ENCODE data around the gene ANXA1.
"Not testable (repeated sequence)": the region's sequence is repeated elsewhere in the genome, so short reads cannot be mapped to it uniquely, and the experiment has no call there.

The ANXA1 gene

GRCh38 chr9:73170185-73170957 lies 18.7 kb downstream of the ANXA1 start:
- no peak for DNase-seq

- no peak for DNase-seq
Measured at GRCh38 chr9:73172901-73173215, 21.2 kb downstream of the ANXA1 start.

GRCh38 chr9:73173557-73174329 lies 22.1 kb downstream of the ANXA1 start:
- no peak for DNase-seq

- DNase-seq = no peak
Measured at GRCh38 chr9:73174330-73174980, 22.8 kb downstream of the ANXA1 start.

- no peak for DNase-seq
Measured at GRCh38 chr9:73176450-73176875, 24.8 kb downstream of the ANXA1 start.

GRCh38 chr9:73178044-73178443 lies 26.4 kb downstream of the ANXA1 start:
- DNase-seq = no peak

- DNase-seq = no peak
Measured at GRCh38 chr9:73179589-73179988, 27.9 kb downstream of the ANXA1 start.

- no peak for DNase-seq
Measured at GRCh38 chr9:73180403-73180802, 28.7 kb downstream of the ANXA1 start.

GRCh38 chr9:73182928-73183327 lies 31.3 kb downstream of the ANXA1 start:
- no peak for DNase-seq

- DNase-seq = no peak
Measured at GRCh38 chr9:73183428-73183827, 31.8 kb downstream of the ANXA1 start.

GRCh38 chr9:73183917-73184861 lies 32.5 kb downstream of the ANXA1 start:
- no peak for DNase-seq

GRCh38 chr9:73191109-73191508 lies 39.4 kb downstream of the ANXA1 start:
- not testable (repeated sequence) for DNase-seq

- DNase-seq = no peak
Measured at GRCh38 chr9:73194284-73194683, 42.6 kb downstream of the ANXA1 start.

- DNase-seq = no peak
Measured at GRCh38 chr9:73199448-73199847, 47.8 kb downstream of the ANXA1 start.

GRCh38 chr9:73199886-73200285 lies 48.2 kb downstream of the ANXA1 start:
- no peak for DNase-seq

GRCh38 chr9:73200694-73201452 lies 49.2 kb downstream of the ANXA1 start:
- no peak for DNase-seq

- DNase-seq = no peak
Measured at GRCh38 chr9:73202980-73203379, 51.3 kb downstream of the ANXA1 start.

- DNase-seq = no peak
Measured at GRCh38 chr9:73204936-73205335, 53.3 kb downstream of the ANXA1 start.

GRCh38 chr9:73206851-73207250 lies 55.2 kb downstream of the ANXA1 start:
- no peak for DNase-seq

GRCh38 chr9:73210886-73211666 lies 59.4 kb downstream of the ANXA1 start:
- DNase-seq = no peak

- DNase-seq = no peak
Measured at GRCh38 chr9:73213300-73213699, 61.6 kb downstream of the ANXA1 start.

Measured in GOT3 (cell line).